ENCODE data around the gene TWSG1.

Gene TWSG1

DNA sequence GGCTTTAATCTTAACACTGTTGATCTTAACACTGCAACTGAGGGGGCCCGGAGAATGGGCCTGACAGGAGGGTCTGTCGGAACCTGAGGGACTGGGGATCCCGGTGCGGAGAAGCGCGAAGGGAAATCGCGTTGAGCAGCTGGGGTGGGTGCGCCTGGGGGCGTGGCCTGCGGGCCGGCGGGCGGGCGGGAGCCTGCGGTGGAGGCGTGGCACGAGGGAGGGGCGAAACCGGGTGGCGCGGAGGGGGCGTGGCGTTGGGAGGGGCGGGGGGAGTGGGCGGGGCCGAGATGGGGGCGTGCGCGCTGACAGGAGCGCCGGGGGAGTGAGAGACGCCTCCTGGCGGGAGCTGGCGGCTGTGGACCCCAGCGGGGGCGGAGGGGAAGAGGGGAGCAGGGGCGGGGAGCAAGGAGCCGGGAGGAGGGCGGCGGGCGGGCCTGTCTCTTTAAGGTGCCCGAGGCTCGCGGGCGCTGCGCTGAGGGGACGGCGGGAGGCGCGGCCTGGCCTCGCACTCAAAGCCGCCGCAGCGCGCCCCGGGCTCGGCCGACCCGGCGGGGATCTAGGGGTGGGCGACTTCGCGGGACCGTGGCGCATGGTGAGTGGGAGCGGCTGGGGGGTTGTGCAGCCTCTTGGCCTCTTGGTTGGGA is at the start of gene TWSG1:
Gene TWSG1 (plus strand): TSS at position 445 of the 644 bp plus-strand sequence. CDS start 2,457 bp downstream, outside the sequence.
- DNase-seq, result peak; percentile 98

DNA sequence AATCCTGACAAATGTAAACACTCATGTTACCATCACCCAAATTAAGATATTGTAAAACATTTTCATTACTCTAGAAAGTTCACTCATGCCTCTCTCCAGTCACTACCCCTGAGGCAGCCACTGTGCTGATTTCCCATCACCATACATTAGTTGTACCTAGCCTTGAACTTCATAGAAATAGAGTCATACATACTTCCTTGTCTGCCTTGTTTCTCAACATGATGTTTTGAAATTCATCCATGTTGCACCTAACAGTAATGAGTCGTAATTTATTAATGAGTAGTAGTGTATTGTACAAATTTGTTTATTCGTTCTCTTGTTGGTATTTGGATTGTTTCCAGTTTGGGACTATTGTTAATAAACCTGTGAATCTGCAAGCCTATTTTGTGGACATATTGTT is 49.0 kb upstream of the TWSG1 start:
- no peak for DNase-seq

DNA sequence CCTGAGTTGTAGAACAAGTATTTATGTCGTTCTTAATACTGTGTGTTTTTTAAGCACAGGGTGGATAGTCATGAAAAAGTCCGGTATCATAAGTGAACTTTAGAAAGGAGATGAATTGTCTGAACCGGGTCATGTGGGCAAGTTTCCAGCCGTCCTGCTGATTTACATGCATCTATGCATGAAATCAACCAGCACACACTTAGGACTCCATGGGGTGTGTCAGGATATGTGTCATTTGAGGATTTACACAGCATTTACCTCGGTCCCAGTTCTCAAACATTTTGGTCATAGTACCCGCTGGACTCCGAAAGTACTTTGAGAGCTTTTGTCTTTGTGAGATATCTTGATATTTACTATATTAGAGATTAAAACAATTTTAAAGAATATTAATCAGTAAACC is 47.5 kb upstream of the TWSG1 start:
- no peak for DNase-seq

DNA sequence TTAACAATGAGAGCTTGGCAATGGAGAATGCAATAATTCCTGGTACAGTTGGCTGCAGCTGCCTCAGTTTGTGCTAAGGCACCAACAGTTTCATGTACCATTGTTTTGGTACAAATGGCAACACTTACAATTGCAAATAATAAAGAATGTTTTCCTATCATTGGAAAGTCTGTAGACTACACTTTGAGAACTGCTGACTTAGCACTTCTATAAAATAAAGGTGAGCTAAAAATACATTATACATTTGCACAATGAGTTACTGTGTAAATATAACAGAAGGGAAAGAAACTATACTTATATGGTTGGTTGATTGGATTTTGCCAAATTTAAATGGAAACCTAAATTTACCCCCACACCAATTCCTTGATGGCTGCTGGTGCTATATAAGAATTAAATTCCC is 44.9 kb upstream of the TWSG1 start:
- DNase-seq, result no peak

DNA sequence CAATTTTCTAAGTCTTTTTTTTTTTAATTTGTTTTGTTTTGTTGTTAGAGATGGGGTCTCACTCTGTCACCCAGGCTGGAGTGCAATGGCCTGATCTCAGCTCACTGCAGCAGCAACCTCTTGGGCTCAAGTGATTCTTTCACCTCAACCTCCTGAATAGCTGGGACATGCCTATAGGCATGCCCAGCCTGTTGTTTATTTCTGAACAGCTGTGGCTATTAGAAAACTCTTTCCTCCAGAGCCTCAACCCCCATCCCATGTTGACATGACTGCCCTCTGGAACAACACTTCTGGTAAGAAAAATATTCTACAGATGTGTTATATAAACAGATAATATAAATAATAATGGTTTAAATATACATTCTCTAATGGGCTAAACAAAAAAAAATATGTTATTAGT is 44.4 kb upstream of the TWSG1 start:
- no peak for DNase-seq

DNA sequence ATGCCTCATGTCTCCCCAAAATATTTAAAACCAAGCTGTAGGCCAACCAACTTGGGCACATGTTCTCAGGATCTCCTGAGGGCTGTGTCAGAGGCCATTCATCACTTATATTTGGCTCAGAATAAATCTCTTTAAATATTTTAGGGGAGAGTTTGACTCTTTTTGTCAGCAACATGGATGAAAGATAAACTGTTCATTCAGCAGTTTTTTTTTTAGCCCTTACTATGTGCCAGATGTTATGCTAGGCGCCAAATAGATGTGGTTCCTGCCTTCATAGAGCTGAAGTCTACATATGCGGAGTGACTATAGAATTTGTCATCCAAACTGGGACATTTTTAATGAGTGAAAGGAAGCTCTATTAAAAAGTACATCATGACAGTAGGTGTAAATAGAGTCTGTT is 42.5 kb upstream of the TWSG1 start:
- DNase-seq, result no peak

DNA sequence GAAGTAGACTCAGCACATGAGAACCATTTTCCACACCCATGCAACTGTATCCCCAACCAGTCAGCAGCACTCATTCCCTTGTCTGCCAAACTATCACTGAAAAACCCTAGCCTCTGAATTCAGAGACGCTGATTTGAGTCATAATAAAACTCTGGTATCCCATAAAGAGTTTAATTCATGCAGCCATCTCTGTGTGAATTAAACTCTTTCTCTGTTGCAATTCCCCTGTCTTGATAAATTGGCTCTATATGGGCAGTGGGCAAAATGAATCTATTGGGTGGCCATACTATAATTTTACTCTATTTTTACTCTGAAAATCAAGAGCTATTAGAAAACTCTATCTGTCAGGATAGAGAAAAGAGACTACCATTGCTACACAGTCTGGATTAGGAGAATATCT is 40.6 kb upstream of the TWSG1 start:
- no peak for DNase-seq

DNA sequence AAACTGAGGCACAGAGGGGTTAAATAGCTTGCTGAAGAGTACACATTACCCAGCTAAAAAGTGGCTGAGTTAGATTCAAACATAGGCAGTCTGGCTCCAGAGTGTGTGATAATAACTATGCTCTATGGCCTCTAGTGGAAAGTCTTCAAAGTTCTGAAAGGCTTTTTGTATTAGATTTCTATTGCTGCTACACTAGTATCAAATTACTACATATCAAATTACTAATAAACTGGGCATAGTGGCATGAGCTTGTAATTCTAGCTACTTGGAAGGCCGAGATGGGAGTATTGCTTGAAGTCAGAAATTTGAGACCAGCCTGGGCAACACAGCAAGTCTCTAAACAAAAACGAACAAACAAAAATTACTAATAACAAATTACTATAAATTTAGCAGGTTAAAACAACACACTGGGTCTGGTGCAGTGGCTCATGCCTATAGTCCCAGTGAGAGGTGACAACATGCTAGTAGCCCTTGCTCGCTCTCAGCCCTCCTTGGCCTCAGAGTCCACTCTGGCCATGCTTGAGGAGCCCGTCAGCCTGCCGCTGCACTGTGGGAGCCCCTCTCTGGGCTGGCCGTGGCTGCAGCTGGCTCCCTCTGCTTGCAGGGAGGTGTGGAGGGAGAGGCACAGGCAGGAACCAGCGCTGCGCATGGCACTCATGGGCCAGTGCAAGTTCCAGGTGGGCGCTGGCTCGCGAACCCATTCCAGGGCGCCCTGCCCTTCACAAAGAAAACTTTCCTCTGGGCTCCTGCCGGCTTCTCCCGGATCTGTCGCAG is 38.2 kb upstream of the TWSG1 start:
- DNase-seq, result no peak

DNA sequence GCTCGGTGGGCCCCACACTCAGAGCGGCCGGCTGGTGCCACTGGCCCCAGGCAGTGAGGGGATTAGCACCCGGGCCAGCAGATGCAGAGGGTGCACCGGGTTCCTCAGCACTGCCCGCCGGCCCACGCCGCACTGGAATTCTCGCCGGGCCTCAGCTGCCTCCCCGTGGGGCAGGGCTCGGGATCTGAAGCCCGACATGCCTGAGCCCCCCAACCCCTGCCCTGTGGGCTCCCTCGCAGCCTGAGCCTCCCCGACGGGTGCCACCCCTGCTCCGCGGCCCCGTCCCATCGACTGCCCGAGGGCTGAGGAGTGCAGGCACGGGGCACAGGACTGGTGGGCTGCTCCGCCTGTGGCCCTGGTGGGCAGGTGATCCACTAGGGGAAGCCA is 37.6 kb upstream of the TWSG1 start:
- DNase-seq, result no peak

DNA sequence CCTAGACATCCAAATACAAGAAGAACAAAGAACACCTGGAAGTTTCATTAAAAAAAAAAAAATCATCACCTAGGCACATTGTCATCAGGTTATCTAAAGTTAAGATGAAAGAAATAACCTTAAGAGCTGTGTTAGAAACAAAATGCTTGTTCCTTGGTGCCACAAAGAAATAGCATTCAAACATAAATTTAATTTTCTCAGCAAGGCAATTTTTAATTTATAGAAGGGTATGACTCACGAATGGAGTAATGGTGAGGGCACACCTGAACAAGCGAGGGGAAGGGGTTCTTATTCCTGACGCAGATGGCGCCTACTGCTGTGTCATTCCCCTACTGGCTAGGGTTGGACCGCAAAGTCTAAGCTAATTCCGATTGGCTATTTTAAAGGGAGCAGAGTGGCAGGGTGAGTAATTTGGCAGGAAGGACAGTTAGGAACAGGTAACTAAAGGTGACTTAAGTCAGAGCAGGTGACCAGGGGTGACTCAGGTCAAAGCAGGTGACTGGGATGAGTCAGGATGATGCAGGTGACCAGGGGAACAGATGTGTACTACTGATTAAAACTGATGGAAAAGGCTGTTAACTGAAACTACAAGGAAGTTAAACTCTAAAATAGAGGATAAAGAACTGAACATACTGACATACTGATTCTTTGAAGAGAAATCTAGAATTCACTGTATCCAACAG is 30.0 kb upstream of the TWSG1 start:
- no peak for DNase-seq

DNA sequence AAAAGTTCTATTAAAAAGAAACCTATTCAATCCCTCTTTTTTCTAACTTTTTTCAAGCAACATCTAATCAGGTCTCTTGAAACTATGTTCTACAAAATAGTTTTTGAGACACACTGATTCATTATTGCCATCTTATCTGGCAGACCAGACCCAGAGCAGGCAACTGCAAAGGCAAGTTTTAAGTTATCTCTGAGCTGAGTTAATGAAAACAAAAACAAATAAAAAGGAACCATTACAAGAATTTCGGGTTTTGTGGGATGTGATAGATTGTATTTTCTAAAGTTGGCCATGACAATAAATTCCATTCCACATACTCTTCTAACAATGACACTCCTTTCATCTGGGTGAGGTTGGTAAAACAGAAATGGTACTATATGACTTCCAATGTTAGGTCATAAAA is 15.2 kb upstream of the TWSG1 start:
- DNase-seq, result no peak

DNA sequence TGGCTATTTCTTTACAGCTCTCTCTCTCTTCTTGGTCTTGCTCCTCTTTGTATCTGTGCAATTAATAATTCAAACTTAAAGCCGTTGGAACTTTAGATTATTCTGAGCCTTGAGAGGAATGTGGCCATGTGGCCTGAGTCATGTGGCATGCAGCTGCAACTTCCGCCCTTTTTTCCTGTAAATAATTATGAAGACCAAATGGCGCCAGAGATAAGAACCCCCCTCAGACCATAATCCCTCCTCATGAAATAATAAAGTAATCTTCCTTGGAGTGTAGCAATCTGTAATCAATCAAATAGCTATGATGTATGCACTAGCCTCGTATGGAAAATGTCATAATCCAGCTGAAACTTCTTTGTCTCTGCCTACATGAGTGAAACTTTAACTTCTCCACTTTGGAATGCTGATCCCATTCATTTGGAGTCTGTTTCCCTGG is 13.5 kb upstream of the TWSG1 start:
- DNase-seq, result no peak

DNA sequence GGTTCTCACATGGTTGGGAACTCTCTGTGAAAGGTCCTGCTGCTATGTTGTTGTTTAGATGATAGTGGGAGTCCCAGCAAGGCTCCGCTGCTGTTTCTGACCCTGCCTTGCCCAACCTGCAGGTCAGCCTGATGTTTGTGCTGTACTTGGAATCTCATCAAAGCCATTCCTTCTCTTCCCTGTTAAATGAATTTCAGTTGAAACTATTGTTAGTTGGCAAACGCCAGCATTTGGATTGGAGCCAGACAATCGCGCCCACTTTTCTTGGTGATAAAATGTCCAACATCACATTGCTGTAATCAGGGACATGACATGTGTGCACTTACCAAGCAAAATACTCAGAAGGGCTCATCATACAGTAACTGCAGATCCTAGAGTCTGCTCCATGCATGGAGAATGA is 12.8 kb upstream of the TWSG1 start:
- no peak for DNase-seq

DNA sequence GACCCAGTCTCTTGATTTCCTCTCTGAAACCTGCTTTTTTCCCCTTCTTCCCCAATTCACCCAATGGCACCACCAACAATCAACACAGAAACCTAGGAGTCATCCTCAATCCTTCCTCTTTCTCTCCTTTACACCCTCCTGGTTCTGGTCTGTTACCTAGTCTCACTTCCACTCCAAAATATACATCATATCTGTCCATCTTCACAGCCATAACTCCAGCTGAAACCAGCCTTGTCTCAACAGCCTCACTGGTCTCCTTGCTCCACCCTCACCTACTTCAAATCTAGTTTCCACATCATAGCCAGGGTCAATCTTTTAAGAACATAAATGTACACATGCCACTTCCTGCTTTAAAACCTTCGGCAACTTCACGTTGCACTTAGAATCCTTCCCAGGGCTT is 11.8 kb upstream of the TWSG1 start:
- no peak for DNase-seq

DNA sequence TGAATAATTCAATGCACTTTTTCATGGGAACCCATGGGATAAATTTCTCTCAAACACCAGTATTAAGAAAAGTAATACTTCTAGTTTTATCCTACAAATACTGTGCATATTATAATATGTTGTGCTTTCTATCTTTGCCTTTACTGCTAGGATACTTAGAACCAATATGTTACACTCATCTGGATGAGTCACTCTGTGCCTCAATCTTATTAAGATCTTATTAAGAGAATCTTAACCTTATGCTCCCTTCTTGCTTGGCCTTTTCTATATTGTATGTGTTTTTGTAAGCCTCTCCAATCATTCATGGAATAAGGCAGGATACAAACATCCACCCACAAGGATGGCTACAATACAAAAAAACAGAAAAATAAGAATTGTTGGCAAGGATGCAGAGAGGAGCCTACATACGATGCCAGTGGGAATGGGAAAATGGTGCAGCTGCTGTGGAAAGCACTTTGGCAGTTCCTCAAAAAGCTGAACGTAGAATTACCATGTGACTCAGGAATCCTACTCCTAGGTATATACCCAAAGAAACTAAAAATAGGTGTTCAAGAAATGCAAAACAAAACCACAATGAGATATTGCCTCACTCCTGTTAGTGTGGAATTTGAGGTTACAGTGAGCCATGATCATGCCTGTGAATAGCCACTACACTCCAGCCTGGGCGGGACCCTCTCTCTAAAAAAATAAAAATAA is 10.7 kb upstream of the TWSG1 start:
- no peak for DNase-seq

DNA sequence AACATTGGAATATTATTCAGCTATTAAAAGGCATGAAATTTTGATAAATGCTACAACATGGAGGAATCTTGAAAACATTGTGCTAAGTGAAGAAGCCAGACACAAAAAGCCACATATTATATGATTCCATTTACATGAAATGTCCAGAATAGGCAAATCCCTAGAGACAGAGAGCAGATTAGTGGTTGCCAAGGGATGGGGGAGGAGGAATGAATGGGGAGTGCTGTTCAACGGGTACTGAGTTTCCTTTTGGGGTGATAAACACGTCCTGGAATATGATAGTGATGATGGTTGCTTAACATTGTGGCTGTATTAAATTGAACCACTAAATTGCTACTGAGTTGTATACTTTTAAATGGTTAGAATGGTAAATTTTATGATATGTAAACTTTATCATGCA is 8.9 kb upstream of the TWSG1 start:
- no peak for DNase-seq

DNA sequence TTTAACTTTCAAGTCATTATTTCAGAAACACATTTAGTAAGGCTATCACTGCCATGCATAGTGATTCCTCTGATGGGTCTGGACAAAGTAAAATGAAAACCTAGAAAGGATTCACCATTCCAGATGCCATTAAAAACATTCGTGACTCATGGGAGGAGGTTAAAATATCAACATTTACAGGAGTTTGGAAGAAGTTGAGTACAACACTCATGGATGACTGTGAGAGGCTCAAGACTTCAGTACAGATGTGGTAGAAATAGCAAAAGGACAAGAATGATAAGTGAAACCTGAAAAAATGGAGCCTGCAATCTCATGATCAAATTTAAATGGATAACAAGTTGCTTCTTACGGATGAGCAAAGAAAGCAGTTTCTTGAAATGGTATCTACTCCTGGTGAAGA is 5.8 kb upstream of the TWSG1 start:
- no peak for DNase-seq

DNA sequence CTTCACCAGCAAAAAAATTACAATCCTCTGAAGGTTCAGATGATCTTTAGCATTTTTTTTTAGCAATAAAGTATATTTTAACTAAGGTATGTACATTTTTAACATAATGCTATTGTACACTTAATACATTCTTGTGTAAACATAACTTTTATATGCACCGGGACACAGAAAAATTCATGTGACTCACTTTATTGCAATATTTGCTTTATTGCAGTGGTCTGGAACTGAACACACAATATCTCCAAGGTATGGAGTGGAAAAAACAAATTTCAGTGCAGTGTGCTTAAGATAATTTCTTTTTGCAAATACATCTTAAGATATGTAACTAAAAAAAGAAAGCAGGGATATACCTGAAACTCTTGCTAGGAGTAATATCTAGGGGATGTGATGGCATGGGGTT is 5.1 kb upstream of the TWSG1 start:
- DNase-seq, result no peak

DNA sequence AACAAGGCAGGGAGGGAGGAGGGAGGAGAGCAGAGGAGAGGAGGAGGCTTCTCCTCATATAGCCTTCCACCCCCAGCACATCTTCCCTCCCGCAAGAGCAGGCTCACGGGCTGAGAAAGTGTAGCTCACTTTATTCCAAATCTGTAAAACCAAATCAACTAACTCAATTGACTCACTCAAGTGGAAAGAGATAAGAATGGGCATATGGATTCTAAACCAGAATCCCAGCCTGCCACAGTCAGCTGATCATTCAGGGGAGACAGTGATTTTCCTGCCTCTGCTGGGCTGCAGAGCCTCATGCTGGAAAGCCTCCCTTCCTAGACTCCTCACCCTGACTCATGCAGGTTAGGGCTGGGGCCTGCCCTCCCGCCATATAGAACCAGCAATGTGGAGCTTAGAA is 4.2 kb upstream of the TWSG1 start:
- no peak for DNase-seq

DNA sequence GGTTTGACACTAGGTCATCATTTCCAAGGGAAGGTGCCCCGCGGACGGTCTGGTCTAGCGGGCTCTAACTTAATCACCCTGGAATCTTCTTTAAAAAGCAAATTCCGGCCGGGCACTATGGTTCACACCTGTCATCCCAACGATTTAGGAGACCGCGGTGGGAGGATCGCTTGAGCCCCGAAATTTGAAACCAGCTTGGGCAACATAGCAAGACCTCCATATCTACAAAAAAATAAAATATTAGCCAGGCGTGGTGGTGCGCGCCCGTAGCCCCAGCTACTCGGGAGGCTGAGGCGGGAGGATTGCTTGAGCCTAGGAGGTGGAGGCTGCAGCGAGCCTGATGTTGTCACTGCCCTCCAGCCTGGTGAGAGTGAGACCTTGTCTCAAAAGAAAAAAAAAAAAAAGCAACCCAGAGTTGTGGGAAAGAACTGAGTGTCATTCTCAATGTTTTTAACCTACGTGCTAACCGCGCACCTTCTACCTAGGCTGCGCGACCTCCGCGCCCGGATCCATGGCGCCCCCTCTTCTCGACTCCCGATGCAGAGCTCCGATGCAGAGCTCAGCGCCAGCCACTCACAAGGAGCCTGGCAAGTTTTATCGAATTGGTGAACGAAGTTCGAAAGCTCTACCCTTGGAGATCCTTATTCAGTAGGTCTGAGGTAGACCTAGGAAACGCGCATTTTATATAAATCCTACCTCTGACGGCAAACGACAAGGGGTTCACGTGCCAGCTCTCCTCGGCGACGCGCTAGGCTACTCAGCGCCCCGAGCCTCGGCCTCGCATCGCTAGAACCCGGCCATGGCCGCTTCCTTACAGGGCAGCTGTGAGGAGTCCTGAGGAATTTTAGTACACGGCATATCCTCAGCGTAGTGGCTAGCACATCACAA is 888 bp upstream of the TWSG1 start:
- no peak for DNase-seq

DNA sequence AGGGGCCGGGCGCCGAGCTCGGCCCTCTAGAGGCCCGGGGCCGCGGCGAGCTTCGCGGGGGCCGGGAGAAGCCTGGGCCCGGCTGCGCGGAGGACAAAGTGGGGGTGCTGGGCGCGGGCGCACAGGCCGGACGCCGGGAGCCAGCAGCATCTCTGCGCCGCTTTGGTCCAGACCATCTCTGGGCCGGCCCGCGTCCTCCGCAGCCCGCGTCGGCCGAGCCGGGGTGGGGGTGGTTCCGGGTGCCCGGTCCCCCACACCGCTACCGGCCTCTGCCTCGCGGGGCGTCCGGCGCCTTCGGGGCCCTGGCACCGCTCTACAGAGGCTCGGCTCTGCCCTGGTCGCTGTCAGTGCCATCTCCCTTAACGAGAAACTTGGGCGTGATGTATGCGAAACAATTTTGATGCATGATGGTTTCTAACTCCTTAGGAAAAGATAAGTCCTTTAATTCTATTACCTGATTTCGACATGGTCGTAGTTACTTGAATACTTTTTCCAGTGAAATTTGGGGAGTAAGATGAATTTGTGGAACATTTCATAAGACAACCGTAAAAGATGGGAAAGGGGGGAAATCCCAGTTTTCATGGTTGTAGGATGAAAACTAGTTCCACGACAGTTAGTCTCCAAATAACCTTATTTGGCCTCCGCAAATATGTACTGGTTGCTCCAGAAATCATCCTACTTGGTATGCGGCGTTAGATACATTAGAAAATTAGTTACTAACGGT is 562 bp downstream of the TWSG1 start:
- no peak for DNase-seq

DNA sequence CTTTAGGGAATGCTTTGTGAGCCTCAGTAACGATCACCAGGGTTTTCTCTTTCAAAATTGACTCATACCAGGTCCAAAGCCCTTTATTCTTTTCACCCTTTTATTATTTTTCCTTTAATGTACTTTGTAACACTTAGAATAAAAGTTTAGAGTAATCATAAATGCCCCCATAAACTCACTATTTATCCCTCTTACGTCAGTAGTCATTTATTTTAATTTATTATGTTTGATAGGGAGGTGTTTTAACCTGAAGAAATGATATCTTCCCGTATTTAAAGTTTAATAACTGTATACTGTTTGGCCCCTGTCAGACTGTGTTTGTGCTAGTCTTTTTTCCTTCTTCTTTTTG is 1.1 kb downstream of the TWSG1 start:
- DNase-seq, result no peak

Data from femur (tissue), 1 donor.